Stimulated activated CD4-positive, alpha-beta T cell treated with anti-CD3 and anti-CD28 coated beads, Interleukin-4, amount 100 ng/mL, for 24 hours (primary cell): ENCODE measurements around the gene TTC17.
"Not testable (repeated sequence)": the region's sequence is repeated elsewhere in the genome, so short reads cannot be mapped to it uniquely, and the experiment has no call there.

ENCODE experiments used
- DNase-seq: peaks from one replicate; pipeline ENCODE4 v3.0.0-alpha.2; 2020

The TTC17 gene

DNA sequence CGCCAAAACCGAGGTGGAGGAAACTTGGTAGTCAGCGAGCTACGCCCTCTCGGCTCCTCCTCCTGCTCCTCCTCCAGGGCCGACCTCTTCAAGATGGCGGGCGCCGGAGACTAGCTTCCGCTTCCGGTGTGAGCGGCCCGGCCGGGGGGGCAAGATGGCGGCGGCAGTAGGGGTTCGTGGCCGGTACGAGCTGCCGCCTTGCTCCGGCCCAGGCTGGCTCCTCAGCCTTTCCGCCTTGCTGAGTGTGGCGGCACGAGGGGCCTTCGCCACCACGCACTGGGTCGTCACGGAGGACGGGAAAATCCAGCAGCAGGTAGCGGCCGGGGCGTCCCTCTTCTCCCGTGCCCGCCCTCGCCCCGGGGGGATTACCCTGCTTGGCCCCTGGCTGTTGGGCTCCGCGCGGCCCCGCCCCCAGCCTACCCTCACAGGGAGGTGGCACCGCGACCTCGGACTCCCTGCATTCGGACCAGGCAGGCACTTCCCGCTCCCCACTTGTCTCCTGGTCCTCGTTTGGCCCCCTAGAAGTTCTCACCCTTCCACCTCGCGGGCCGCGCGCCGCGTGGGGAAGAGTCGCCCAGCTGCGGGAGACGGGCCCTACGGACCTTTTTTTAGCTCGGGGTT is at the start of gene TTC17:
TTC17 (plus strand) TSS at position 120 of the 621 bp plus-strand sequence; CDS start at position 155, 35 bp downstream.
- peak; percentile 95 for DNase-seq

DNA sequence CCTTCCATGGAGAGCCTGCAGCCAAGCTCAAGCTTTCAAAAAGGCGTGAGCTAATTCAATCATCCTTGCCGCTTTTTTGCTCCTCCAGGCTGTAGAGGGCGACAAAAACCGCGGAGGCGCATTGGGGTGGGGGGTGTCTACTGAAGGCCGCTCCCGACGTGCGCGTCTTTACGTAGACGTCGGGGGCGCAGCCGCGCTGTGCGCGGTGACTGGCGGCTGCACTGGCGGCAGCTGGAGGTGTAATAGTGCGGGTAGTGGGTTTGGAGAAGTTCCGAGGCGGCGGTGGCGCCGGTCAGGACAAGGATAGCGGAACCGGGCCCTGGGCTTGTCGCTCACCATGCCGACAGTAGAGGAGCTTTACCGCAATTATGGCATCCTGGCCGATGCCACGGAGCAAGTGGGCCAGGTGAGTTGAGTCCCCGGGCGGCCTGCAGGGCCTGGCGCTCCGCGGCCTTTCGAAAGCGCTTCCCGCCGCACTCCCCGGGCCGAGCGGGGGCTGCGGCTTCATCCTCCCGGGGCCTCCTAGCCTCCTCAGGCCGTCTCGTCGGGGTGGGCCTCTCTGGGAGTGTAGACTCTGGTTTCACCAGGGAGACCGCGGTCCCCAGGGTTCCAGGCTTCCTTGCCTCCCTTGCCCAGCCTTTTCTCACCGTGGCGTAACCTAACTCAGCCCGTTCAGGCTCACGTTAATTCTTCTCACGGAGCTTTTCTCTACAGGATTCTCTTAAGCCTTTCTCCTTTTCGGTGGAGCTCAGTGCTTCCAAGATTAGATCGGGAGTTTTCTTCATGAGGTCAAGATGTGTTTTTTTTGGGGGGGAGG is 46.7 kb upstream of the TTC17 start, which contains the start of gene API5:
API5 (plus strand) TSS at position 206 of the 817 bp plus-strand sequence; CDS start at position 338, 132 bp downstream.
- peak; percentile 94 for DNase-seq

- no peak for DNase-seq
These were observed 42.8 kb upstream of the TTC17 start for GRCh38 chr11:43315966-43316365.

GRCh38 chr11:43316451-43316850 is 42.3 kb upstream of the TTC17 start:
- DNase-seq, result no peak

DNA sequence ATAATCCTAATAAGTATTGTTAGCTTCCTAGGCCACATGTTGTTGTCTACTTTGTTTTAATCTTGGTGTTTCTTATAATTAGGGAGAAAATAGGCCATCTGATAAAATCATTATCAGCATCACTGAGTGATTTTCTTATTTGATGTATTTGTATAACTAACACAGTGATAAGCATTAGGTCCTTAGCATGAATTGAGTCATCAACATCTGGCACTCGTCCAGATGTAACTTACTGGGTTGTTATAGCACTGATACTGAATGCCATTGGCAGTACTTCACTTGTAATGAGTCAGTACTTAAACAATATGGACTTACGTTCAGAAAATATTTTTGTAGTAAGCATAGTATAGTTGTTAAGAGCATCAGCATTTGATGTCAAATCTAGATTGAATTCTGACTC is 30.7 kb upstream of the TTC17 start:
- DNase-seq, result no peak

DNA sequence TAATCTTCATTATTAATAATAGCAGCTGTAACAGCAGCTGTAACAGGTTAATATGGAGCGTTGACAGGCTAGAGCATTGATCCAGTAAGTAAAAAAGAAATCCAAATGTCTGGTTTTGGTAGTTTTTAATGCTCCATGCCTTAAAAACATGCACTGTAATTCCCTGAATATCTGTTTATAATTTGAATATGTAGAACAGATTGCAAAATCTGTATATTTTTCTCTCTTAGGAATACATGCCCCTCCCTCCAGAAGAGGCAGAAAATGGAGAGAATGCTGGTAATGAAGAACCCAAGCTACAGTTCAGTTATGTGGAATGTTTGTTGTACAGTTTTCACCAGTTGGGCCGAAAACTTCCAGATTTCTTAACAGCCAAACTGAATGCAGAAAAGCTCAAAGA is 30.2 kb upstream of the TTC17 start:
- DNase-seq, result no peak

DNA sequence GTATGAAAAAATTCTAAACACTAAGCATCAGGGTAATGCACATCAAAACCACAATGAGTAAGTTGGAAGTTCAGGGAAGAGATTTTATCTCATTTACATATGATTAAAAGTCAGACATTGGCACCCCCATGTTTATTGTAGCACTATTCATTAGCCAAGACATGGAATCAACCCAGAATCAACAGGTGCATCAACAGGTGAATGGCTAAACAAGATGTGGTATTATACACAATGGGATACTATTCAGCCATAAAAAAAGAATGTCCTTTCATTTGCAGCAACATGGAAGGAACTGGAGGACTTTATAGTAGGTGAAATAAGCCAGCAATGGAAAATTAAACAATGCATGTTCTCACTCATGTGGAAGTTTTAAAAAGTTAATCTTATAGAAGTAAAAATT is 17.6 kb upstream of the TTC17 start:
- DNase-seq, result no peak

GRCh38 chr11:43351426-43351825 is 7.3 kb upstream of the TTC17 start:
- not testable (repeated sequence) for DNase-seq

DNA sequence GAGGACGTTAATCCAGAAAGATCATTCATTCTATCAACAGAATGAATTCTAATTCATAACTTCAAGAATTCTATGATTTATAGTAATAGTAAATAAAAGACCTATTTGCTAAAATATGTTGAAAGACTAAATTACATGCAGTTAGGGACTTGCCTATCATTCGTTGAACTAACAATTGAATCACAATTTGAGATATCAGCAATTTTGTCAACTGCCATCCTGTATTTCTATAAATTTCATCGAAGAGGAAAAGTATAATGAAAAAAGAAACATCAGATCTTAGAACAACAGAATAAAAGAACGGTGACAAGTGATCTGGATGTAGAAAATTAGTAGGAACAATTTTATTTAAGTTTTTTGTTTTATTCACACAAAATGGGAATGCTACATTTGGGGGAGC is 4.4 kb upstream of the TTC17 start:
- DNase-seq, result no peak

DNA sequence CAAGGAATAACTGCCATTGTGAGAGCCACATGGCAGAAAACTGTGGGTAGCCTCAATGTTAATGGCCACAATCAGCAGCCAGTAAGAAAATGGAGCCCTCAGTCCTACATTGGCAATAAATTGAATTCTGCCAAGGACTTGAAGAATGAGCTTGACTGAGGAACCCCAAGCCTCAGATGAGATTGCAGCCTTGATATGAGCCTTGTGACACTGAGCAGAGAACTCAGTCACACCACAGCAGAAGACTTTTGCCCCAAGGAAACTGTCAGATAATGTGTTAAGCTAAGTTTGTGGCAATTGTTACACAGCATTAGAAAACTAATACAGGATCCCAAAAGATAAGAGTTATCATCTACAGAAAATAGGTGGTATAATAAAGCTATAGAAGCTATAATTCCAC is 2.4 kb upstream of the TTC17 start:
- DNase-seq, result no peak

GRCh38 chr11:43358279-43358800 is 380 bp upstream of the TTC17 start:
- no peak for DNase-seq

DNA sequence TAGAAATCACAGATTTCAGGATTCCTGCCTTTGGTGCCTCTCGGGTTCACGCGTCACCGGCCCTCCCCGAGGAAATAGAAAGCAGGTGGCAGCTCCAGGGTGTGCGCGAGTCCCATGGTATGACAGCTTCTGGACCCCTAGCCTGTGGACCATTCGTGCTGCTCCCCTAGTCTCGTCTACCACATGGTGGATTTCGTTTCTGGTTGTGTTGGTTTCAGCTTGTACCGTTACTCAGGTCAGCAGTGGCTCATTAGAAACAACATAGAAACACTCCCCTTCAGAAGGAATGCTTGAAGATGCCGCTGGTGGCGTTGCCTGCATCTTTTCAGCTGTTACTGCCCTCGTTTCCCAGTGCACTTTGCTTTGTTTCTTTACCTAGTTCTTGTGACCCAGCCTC is 700 bp downstream of the TTC17 start:
- peak; percentile 41 for DNase-seq

DNA sequence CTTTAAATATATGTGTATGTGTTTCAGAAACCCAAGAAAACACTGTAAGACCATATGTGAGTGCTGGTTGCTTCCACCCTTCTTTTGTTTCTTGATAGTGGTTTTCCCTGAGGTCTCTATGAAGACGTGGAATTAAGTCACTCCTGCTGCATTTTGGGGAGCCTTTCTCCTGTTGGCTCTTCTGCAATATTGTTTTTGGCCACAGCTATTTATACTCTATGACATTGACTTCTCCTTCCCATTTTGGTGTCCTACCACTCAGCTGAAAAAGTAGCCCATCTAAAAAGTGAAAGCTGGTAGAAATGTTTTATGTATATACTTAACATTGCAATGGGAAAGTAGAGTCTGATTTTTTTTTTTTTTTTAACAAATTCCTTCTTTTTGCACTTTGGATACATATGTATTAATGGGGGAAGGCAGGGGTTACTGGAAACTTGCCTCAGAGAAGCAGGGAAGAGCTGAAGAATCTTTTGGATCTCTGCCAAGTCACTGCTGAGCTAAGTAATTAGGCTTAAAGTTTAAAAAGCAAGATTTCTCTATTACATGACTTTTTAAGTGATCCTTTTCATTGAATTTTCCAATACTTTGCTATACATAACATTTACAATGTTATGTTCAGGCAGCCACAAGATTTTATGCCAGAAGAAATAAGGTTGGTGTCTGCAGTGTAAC is 1.8 kb downstream of the TTC17 start:
- no peak for DNase-seq

DNA sequence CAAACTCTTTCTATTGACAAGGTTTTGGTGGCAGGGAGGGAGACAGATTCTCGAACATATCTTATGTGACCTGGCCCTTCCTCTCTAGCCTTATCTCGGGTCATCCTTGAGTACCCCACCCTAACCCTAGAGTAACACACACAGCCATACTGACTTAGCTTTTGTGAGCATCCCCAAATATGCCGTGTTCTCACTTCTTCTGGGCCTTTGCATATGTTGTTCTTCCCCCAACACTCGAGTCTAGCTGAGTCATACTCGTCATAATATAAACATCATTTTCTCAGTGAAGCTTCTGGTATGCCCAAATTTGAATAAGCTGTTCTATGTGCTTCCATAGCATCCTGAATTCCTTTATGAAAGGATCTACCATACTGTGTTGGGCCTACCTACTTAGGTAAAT is 8.0 kb downstream of the TTC17 start:
- no peak for DNase-seq

DNA sequence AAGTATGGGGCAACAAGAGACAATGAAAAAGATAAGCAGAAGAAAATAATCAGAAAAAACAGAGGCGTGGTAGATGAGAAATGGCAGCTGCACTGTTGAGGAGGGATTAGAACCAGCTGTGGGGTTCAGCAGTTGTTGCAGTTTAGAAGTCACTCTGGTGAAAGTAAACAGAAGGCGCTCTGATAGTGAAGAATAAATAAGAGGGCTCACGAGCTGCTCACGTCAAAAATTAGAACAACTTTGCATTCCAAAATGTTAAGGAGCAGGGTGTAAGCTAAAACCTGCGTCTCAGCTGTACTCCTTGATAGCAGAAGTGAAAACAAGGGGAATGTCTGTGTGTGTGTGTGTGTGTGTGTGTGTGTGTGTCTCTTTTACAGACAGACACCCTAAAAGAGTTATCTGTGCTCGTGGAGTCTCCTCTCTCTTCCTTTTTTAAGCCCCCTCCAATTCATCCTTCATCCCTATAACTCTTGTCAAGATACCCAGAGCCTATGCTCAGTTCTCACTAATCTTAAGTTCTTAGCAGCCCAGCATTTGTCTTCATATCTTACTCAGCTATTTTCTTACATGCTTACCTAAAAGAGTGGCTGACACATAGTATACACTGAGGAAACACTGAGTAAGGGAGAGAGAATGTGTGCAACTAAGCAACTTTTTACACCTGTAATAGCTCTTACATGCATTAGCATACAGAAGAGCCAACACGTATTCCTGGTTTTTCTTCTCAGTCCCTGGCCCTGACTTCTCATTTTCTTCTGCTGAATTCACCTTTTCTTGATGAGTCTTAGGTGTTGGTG is 8.9 kb downstream of the TTC17 start:
- DNase-seq, result no peak

- no peak for DNase-seq
These were observed 17.3 kb downstream of the TTC17 start for GRCh38 chr11:43376065-43376464.

GRCh38 chr11:43376594-43376993 is 17.9 kb downstream of the TTC17 start:
- DNase-seq, result no peak

- DNase-seq, result no peak
These were observed 18.7 kb downstream of the TTC17 start for GRCh38 chr11:43377389-43377788.

- DNase-seq, result no peak
These were observed 20.2 kb downstream of the TTC17 start for GRCh38 chr11:43378897-43379296.

DNA sequence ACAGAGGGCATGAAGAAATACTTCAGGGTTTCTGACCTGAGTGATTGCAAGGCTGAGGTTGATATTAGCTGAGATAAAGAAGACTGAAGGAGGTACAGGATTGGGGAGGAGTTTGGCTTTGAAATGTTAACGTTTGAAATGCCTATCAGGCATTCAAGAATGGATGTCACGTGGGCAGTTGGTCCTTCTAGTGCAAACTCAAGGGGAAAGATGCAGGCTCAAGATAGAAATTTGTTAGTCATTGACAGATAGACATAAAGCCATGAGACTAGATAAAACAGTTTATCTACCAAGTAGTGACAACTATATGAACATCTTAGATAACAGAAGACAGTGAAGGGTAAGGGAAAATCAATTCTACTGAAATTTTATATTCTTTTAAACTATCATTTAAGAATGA is 23.1 kb downstream of the TTC17 start:
- no peak for DNase-seq

DNA sequence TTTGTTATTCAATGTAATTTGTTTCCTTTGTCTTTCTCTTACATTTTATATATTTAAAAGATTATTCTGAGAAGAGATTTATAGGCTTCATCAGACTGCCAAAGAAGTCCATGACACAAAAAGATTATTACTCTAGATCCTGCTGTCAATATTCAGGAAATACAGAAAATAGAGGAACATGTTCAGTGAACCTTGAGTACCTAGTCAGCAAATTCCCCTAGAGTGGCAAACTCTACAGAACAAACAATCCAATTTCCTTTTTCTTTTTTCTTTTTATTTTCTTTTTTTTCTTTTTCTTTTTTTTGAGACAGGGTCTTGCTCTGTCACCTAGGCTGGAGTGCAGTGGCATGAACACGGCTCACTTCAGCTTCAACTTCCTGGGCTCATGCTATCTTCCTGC is 23.9 kb downstream of the TTC17 start:
- no peak for DNase-seq

GRCh38 chr11:43384393-43384792 is 25.7 kb downstream of the TTC17 start:
- no peak for DNase-seq

GRCh38 chr11:43392713-43393112 is 34.0 kb downstream of the TTC17 start:
- DNase-seq, result no peak
